GM12878 (cell line): Measurements from ENCODE around the gene NUDT17. TPM values are rescaled to one million over a fixed set of nuclear protein-coding genes. Genes with fewer than 3 reads are reported as not detected.

ENCODE experiments used
- ATAC-seq: fragments of 200-7000 bp; cut with Tn5 transposase; 3 replicates; pipeline ENCODE4 v1.9.1; 2020; ENCODE audit warnings: mild to moderate bottlenecking, moderate library complexity
- BruUV-seq: library from RNA; stranded (reverse); fragments of 400-500 nt; replicated peaks from 2 replicates; lab custom pipeline; 2021; lab: Mats Ljungman, UMichigan
- CTCF ChIA-PET: fragments of 300-600 bp; sonication (Branson Sonifier 250); formaldehyde crosslinking; extraction: SDS; loops from one replicate; lab custom pipeline; 2021; ENCODE audit warnings: inconsistent platforms; lab: Yijun Ruan, JAX
- POLR2A ChIA-PET: fragments of 350-600 bp; formaldehyde crosslinking; extraction: SDS; loops from one replicate; lab custom pipeline; 2021; ENCODE audit warnings: inconsistent platforms; lab: Charles Lee
- RAD21 ChIA-PET: fragments of 300-600 bp; sonication (Branson Sonifier 250); formaldehyde crosslinking; loops from one replicate; lab custom pipeline; 2023; ENCODE audit warnings: antibody characterized with exemption; ENCODE audit not compliant: unreplicated experiment; lab: Charles Lee
- SMC1A ChIA-PET: fragments of 300-600 bp; sonication (Branson Sonifier 250); formaldehyde crosslinking; loops from one replicate; lab custom pipeline; 2023; ENCODE audit not compliant: unreplicated experiment, uncharacterized antibody; lab: Charles Lee
- DNase-seq: peaks from one replicate; pipeline ENCODE4 v3.0.0-alpha.2; 2011; ENCODE audit warnings: low read depth, low spot score
- FAIRE-seq: peaks from 3 replicates; lab custom pipeline; 2011; peaks lifted over from hg19 to GRCh38; lab: Jason Lieb, UNC
- H2AFZ ChIP-seq: 2 replicates; pipeline ENCODE4 v1.6.0; 2011; ENCODE audit warnings: low read depth, low read length, control low read depth; ENCODE audit not compliant: control insufficient read depth
- H3K27ac ChIP-seq: 2 replicates; pipeline ENCODE4 v1.5.1; 2011; ENCODE audit warnings: control low read depth; ENCODE audit not compliant: control insufficient read depth, insufficient read depth
- H3K27me3 ChIP-seq, 2 experiments: replicated peaks in 1 of 2; 2 replicates each; pipeline versions ENCODE4 v1.6.0 to v1.6.1; 2011; ENCODE audit warnings: low read length in 1 of 2; ENCODE audit not compliant: control insufficient read depth in 2 of 2, insufficient read depth in 2 of 2
- H3K36me3 ChIP-seq, 2 experiments: 2 replicates each; pipeline ENCODE4 v1.5.1; 2011; ENCODE audit warnings: low read length in 1 of 2; ENCODE audit not compliant: control insufficient read depth in 2 of 2, insufficient read depth in 2 of 2
- H3K4me1 ChIP-seq: 2 replicates; pipeline ENCODE4 v1.6.1; 2011; ENCODE audit warnings: mild to moderate bottlenecking, low read length, moderate library complexity, mixed read lengths; ENCODE audit not compliant: control insufficient read depth, insufficient read depth
- H3K4me2 ChIP-seq: 2 replicates; pipeline ENCODE4 v1.6.0; 2011; ENCODE audit warnings: control low read depth; ENCODE audit not compliant: control insufficient read depth, insufficient read depth
- H3K4me3 ChIP-seq: fragments of 200-600 bp; sonication (generic); 2 replicates; pipeline ENCODE4 v1.5.1; 2016
- H3K79me2 ChIP-seq: 2 replicates; pipeline ENCODE4 v1.6.0; 2011; ENCODE audit warnings: low read length; ENCODE audit not compliant: control insufficient read depth, insufficient read depth
- H3K9ac ChIP-seq: 2 replicates; pipeline ENCODE4 v1.8.0; 2011; ENCODE audit warnings: low read length, control low read depth, mixed read lengths; ENCODE audit not compliant: control insufficient read depth, insufficient read depth
- H3K9me3 ChIP-seq: replicated peaks from 3 replicates; pipeline ENCODE4 v1.5.1; 2011; ENCODE audit warnings: mild to moderate bottlenecking, low read length; ENCODE audit not compliant: control insufficient read depth, insufficient read depth
- H4K20me1 ChIP-seq: 2 replicates; pipeline ENCODE4 v1.6.0; 2011; ENCODE audit not compliant: control insufficient read depth, insufficient read depth
- BRCA1 ChIP-seq: IDR thresholded peaks from 2 replicates; pipeline ENCODE4 v1.6.1; 2011; ENCODE audit warnings: low read depth, low read length, improper control_type of control experiment
- CUX1 ChIP-seq: IDR thresholded peaks from 2 replicates; pipeline ENCODE4 v1.6.1; 2012; ENCODE audit warnings: improper control_type of control experiment, low read depth, low read length; ENCODE audit not compliant: insufficient replicate concordance
- E2F4 ChIP-seq: IDR thresholded peaks from 2 replicates; pipeline ENCODE4 v1.6.1; 2012; ENCODE audit warnings: low read depth, low read length, improper control_type of control experiment
- E2F8 ChIP-seq: fragments of 450-650 bp; IDR thresholded peaks from 2 replicates; pipeline ENCODE4 v1.6.1; 2018; ENCODE audit warnings: mild to moderate bottlenecking, low read depth, moderate library complexity; ENCODE audit not compliant: partially characterized antibody
- EED ChIP-seq: sonication (generic); IDR thresholded peaks from 2 replicates; pipeline ENCODE4 v1.6.1; 2016; ENCODE audit warnings: antibody characterized with exemption, low read depth
- KAT2A ChIP-seq: conservative IDR thresholded peaks from 2 replicates; pipeline ENCODE4 v1.6.1; 2011; ENCODE audit warnings: low read depth, low read length; ENCODE audit not compliant: control insufficient read depth
- MEF2A ChIP-seq: IDR thresholded peaks from 2 replicates; pipeline ENCODE4 v1.6.1; 2011; ENCODE audit warnings: low read depth, mild to moderate bottlenecking, low read length, moderate library complexity; ENCODE audit not compliant: insufficient read depth
- RAD21 ChIP-seq: IDR thresholded peaks from 2 replicates; pipeline ENCODE4 v1.6.1; 2011; ENCODE audit warnings: mild to moderate bottlenecking, low read depth, low read length, moderate library complexity; ENCODE audit not compliant: insufficient read depth
- ZBTB4 ChIP-seq: fragments of 450-650 bp; formaldehyde crosslinking; IDR thresholded peaks from 2 replicates; pipeline ENCODE4 v1.4.0; 2022; ENCODE audit warnings: mild to moderate bottlenecking, moderate library complexity
- ZNF207 ChIP-seq: fragments of 450-650 bp; IDR thresholded peaks from 2 replicates; pipeline ENCODE4 v1.6.1; 2014; ENCODE audit warnings: antibody characterized with exemption, mild to moderate bottlenecking, borderline replicate concordance
- ZNF217 ChIP-seq: fragments of 450-650 bp; IDR thresholded peaks from 2 replicates; pipeline ENCODE4 v1.6.1; 2017; ENCODE audit warnings: antibody characterized with exemption, mild to moderate bottlenecking
- WGBS: methylation state at CpG from one replicate; pipeline ENCODE4 v1.1.6; 2016; ENCODE audit warnings: low lambda C conversion rate; ENCODE audit not compliant: insufficient replicate concordance, insufficient coverage; ENCODE audit errors: missing lambda C conversion rate; 5-methylcytosine and 5-hydroxymethylcytosine counted together
- in situ Hi-C: fragments of 300-500 bp; cut with MboI; formaldehyde crosslinking; loops from 9 replicates; pipeline ENCODE4 v1.14.3; 2018; ENCODE audit warnings: mixed read lengths
- intact Hi-C: fragments of 100-400 bp; cut with micrococcal nuclease; formaldehyde crosslinking; loops from one replicate; pipeline ENCODE4 v1.14.2; 2022; ENCODE audit not compliant: unreplicated experiment
- polyA plus RNA-seq, 11 experiments: library from polyadenylated mRNA; depleted of rRNA in 4 of 11; unstranded in 6 of 11; stranded (reverse) in 5 of 11; fragments of >200 nt; fragmentation: Nextera tagmentation in 4 of 11; fragmentation: Illumina TruSeq in 1 of 11; extraction: Ambion mirVana in 4 of 11; extraction: Trizol in 1 of 11; gene quantifications; 1 replicate in 1 of 11; 2 replicates in 10 of 11; pipeline versions ENCODE4 v1.2.1 to v1.2.3, GENCODE V29; 2011 to 2016; ENCODE audit warnings: inconsistent platforms in 2 of 11, missing spikeins in 2 of 11, low read depth in 1 of 11
- total RNA-seq, 4 experiments: library from RNA; depleted of rRNA in 3 of 4; stranded (reverse); fragments of >200 nt in 3 of 4; fragmentation: Illumina TruSeq in 1 of 4; extraction: Trizol in 1 of 4; gene quantifications; 2 replicates each; pipeline versions ENCODE4 v1.2.1 to v1.2.3, GENCODE V29; 2013 to 2021

Gene NUDT17
- total and polyA plus RNA-seq, 10 of the 15 experiments (the other 5 are each of a cell fraction or from before 2014, with no cell fraction given) = 1.2 to 4.7 (median 4.0) TPM

- H3K4me3 ChIP-seq = no peak overlapping the region
- H3K4me1 ChIP-seq = no peaks in the 10 kb centered on the region; the same call in none of the 2 replicates
- no peaks in the 10 kb centered on the region for H4K20me1 ChIP-seq
- no TSS peak for BruUV-seq
- in situ Hi-C loops = no loop called here
- no peak for ATAC-seq
- H2AFZ ChIP-seq = no peak overlapping the region
- no peak overlapping the region for H3K4me2 ChIP-seq
- ChIA-PET SMC1A (interaction anchor here (1.3 kb wide), 2 partner anchors 22 to 29 kb away, joined by 3 to 4 read pairs; no protein-coding TSS in a partner anchor), RAD21 (interaction anchor here (1.3 to 1.5 kb wide), 2 partner anchors 11 to 18 kb away, joined by 3 read pairs; no protein-coding TSS in a partner anchor), POLR2A (no interaction called here), CTCF (interaction anchor here (1.7 to 1.8 kb wide), 2 partner anchors 10 to 39 kb away, joined by 5 to 6 read pairs; partner anchors contain the start of gene NUDT17)
- no peaks in the 10 kb centered on the region for H3K36me3 ChIP-seq
- FAIRE-seq = no peak
- no peaks in the 10 kb centered on the region for H3K27me3 ChIP-seq
- 96% methylated on average over 4 of the region's 4 CpGs for WGBS
- H3K9ac ChIP-seq = no peak overlapping the region
- H3K79me2 ChIP-seq = peaks cover 10% of the 10 kb centered on the region
- no peak overlapping the region for H3K27ac ChIP-seq
- no peaks in the 10 kb centered on the region for H3K9me3 ChIP-seq
- intact Hi-C loops = no loop called here
- DNase-seq = no peak
- TF ChIP-seq ZNF217 = no peak
- no peak for TF ChIP-seq E2F8
- TF ChIP-seq ZNF207 = no peak
- TF ChIP-seq E2F4 = no peak
- no peak for TF ChIP-seq MEF2A
- TF ChIP-seq KAT2A = no peak
- TF ChIP-seq BRCA1 = no peak
- no peak for TF ChIP-seq RAD21
- TF ChIP-seq EED = no peak
- no peak for TF ChIP-seq ZBTB4 (CRISPR knock-in tag)
- no peak for TF ChIP-seq CUX1
Measured at GRCh38 chr1:145806408-145806807, 39.0 kb upstream of the NUDT17 start.
